GM12878 (cell line): Measurements from ENCODE around the gene RNF150.

Experiments used
- BCL3 ChIP-seq: IDR thresholded peaks from 2 replicates; pipeline ENCODE4 v1.6.1; 2011; ENCODE audit warnings: borderline replicate concordance, low read depth, mild to moderate bottlenecking, moderate library complexity, low read length; ENCODE audit not compliant: insufficient read depth, poor library complexity, severe bottlenecking
- CTCF ChIP-seq, 3 experiments: IDR thresholded peaks in 2 of 3; conservative IDR thresholded peaks in 1 of 3; 2 replicates each; pipeline ENCODE4 v1.5.1; 2011; ENCODE audit warnings: low read depth in 3 of 3, low read length in 3 of 3, mild to moderate bottlenecking in 3 of 3, control low read depth in 2 of 3, moderate library complexity in 2 of 3, inconsistent platforms in 1 of 3, mixed read lengths in 1 of 3; ENCODE audit not compliant: control insufficient read depth in 2 of 3, insufficient read depth in 1 of 3; ENCODE audit errors: extremely low read depth in 1 of 3
- EZH2 ChIP-seq: IDR thresholded peaks from 2 replicates; pipeline ENCODE4 v1.6.1; 2012; ENCODE audit warnings: low read depth, mild to moderate bottlenecking, control low read depth, inconsistent platforms, low read length, borderline replicate concordance; ENCODE audit not compliant: control insufficient read depth
- FOS ChIP-seq: IDR thresholded peaks from 3 replicates; pipeline ENCODE4 v1.6.1; 2011; ENCODE audit warnings: borderline replicate concordance; ENCODE audit not compliant: insufficient read length; ENCODE audit errors: extremely low read depth
- JUND ChIP-seq: IDR thresholded peaks from 2 replicates; pipeline ENCODE4 v1.6.1; 2012; ENCODE audit warnings: low read depth, mild to moderate bottlenecking, low read length, improper control_type of control experiment, moderate library complexity
- MAX ChIP-seq: IDR thresholded peaks from 2 replicates; pipeline ENCODE4 v1.6.1; 2012; ENCODE audit warnings: low read depth, low read length, improper control_type of control experiment
- NFIC ChIP-seq: IDR thresholded peaks from 2 replicates; pipeline ENCODE4 v1.6.1; 2012; ENCODE audit warnings: low read depth, mild to moderate bottlenecking, inconsistent platforms, low read length, moderate library complexity
- POLR2A ChIP-seq: IDR thresholded peaks from 2 replicates; pipeline ENCODE4 v1.6.1; 2011; ENCODE audit warnings: low read depth, mild to moderate bottlenecking, low read length
- USF2 ChIP-seq: IDR thresholded peaks from 2 replicates; pipeline ENCODE4 v1.6.1; 2011; ENCODE audit warnings: low read depth, low read length, improper control_type of control experiment, borderline replicate concordance
- ZNF217 ChIP-seq: fragments of 450-650 bp; IDR thresholded peaks from 2 replicates; pipeline ENCODE4 v1.6.1; 2017; ENCODE audit warnings: antibody characterized with exemption, mild to moderate bottlenecking

DNA sequence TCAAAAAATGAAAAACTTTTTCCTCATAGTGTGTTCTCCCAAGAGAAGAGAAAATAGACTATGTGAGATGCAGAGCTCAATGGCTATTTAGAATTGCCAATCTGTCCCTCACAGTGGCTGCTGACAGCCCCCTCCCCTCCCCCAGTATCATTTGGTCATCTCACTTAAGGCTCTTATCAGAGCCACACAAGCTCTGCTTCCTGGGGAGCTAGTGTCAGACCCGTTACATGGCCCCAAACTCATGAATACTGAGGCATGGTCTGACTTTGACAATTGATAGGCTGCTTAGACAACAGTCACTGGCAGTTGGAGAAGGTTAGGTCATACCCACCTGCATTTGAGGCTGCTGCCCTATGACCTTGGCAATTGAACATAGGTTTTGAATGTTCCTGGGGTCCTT lies 15.3 kb downstream of the RNF150 start:
- TF ChIP-seq BCL3 (no peak), EZH2 (no peak), JUND (no peak), CTCF (IDR thresholded peaks at IDR 0.05 in 2 of 3, conservative IDR thresholded peaks at IDR 0.05 in 1 of 3; ENCODE audit: control insufficient read depth in 2 of 3, extremely low read depth in 1 of 3, insufficient read depth in 1 of 3, low read depth in 3 of 3, low read length in 3 of 3) (no peak), USF2 (no peak), ZNF217 (no peak), FOS (no peak), POLR2A (no peak), NFIC (no peak), MAX (no peak)
